ENCODE measurements around the gene HSF5. TPM values are rescaled to one million over a fixed set of nuclear protein-coding genes. Genes with fewer than 3 reads are reported as not detected.

HSF5 gene
- total RNA-seq, 2 experiments from 2014 or later: 2.6 to 3.1 TPM

Other genes with a start within 250 kb of the HSF5 start
- under 1 TPM in 1 of 2 experiments, not detected in 1; 0.14 TPM for gene LPO, start 249.8 kb downstream of the HSF5 start, total RNA-seq
- under 1 TPM in 1 of 2 experiments, not detected in 1; 0.07 TPM for gene MPO, start 207.5 kb downstream of the HSF5 start, total RNA-seq
- 10 to 100 TPM; 11.8 to 12.4 TPM for gene TSPOAP1, start 159.6 kb downstream of the HSF5 start, total RNA-seq
- 100 to 1,000 TPM; 106 to 129 TPM for gene SUPT4H1, start 136.2 kb downstream of the HSF5 start, total RNA-seq
- 1 to 10 TPM in 1 of 2 experiments, under 1 TPM in 1; 0.71 to 1.0 TPM for gene RNF43, start 70.9 kb downstream of the HSF5 start, total RNA-seq
- 10 to 100 TPM; 69.2 to 77.9 TPM for gene MTMR4, start 26.2 kb upstream of the HSF5 start, total RNA-seq
- gene TEX14, start 203.6 kb upstream of the HSF5 start, total RNA-seq: under 1 TPM; 0.14 to 0.21 TPM
- gene RAD51C, start 204.2 kb upstream of the HSF5 start, total RNA-seq: 10 to 100 TPM; 85.4 to 87.2 TPM

All from activated CD4-positive, alpha-beta T cell treated with anti-CD3 and anti-CD28 coated beads for 36 hours (primary cell).